Ovary (tissue), 9 donors: ENCODE measurements around the gene FAM110A. TPM values are rescaled to one million over a fixed set of nuclear protein-coding genes. Genes with fewer than 3 reads are reported as not detected.

Source experiments
- DNase-seq, 5 donors: peaks; one replicate each; pipeline ENCODE4 v3.0.0-alpha.2; 2019 to 2020
- H3K27ac ChIP-seq, 2 donors: fragments of 200-600 bp; one replicate each; pipeline versions ENCODE4 v1.5.1 to v1.8.0; 2019 to 2022
- H3K27me3 ChIP-seq: fragments of 200-600 bp; one replicate; pipeline ENCODE4 v1.8.0; 2022
- H3K36me3 ChIP-seq: fragments of 200-600 bp; sonication (generic); one replicate; pipeline ENCODE4 v1.5.1; 2019
- H3K4me1 ChIP-seq: one replicate; pipeline ENCODE4 v1.8.1; 2013; ENCODE audit warnings: mild to moderate bottlenecking, moderate library complexity; ENCODE audit not compliant: insufficient read depth
- H3K4me3 ChIP-seq: fragments of 200-600 bp; sonication (generic); one replicate; pipeline ENCODE4 v1.5.1; 2017
- H3K9me3 ChIP-seq, 2 donors: fragments of 200-600 bp in 1 of 2; sonication (generic) in 1 of 2; one replicate each; pipeline versions ENCODE4 v1.5.1 to v1.8.1; 2013 to 2019; ENCODE audit warnings: mild to moderate bottlenecking in 1 of 2, moderate library complexity in 1 of 2
- CTCF ChIP-seq, 3 donors: fragments of 450-650 bp in 2 of 3; fragments of 200-600 bp in 1 of 3; IDR thresholded peaks; one replicate each; pipeline versions ENCODE4 v1.5.1 to v1.8.0; 2016 to 2022; ENCODE audit warnings: antibody characterized with exemption in 3 of 3, mild to moderate bottlenecking in 1 of 3
- EP300 ChIP-seq: sonication (generic); formaldehyde crosslinking; IDR thresholded peaks from one replicate; pipeline ENCODE4 v1.6.1; 2017; ENCODE audit warnings: antibody characterized with exemption
- POLR2A ChIP-seq: fragments of 450-650 bp; IDR thresholded peaks from one replicate; pipeline ENCODE4 v1.6.1; 2017; ENCODE audit warnings: antibody characterized with exemption, mild to moderate bottlenecking, moderate library complexity
- WGBS, 3 donors: extraction: QIAGEN DNeasy Blood & Tissue Kit in 1 of 3; methylation state at CpG; one replicate each; pipeline versions ENCODE4 v1.1.5 to v1.1.7; 2013 to 2017; 5-methylcytosine and 5-hydroxymethylcytosine counted together
- intact Hi-C, 4 donors: fragments of 100-400 bp; cut with DNase I; formaldehyde crosslinking; loops; one replicate each; pipeline versions ENCODE4 v1.11.0 to v1.15.1; 2022 to 2023
- polyA plus RNA-seq, 2 donors: library from polyadenylated mRNA; stranded (reverse); fragments of 200-250 nt in 1 of 2; fragments of 350-450 nt in 1 of 2; fragmentation: Illumina TruSeq in 1 of 2; extraction: RNeasy Lipid Tissue Mini Kit (QIAGEN cat#74804) in 1 of 2; gene quantifications; one replicate each; pipeline ENCODE4 v1.2.3, GENCODE V29; 2013 to 2014
- total RNA-seq, 7 donors: library from RNA; depleted of rRNA in 2 of 7; stranded (reverse); fragments of >200 nt in 2 of 7; fragmentation: NEBNext Ultra II Directional in 3 of 7; extraction: Animal tissue kit (Norgen Biotek cat#: 25700) in 3 of 7; gene quantifications; one replicate each; pipeline versions ENCODE4 v1.1.0 to v1.2.4, GENCODE V29; 2016 to 2023
- donor health status: DM: no; HTN: no; CAD: no; lungs with moderate emphysema.
- donor health status: DM: no; HTN: no; CAD: no.
- donor health status: Bipolar disorder and iron deficiency.
- donor health status: DM: yes; HTN: yes; CAD: no.
- donor health status: DM: no; HTN: no; CAD: no.
- donor health status: DM: yes; HTN: yes; CAD: no.

Gene FAM110A
- total and polyA plus RNA-seq, 9 donors: 2.1 to 6.6 (median 2.9) TPM

- DNase-seq: no peak
- Histone ChIP-seq H3K27me3 (no peaks in the 10 kb centered on the region), H3K27ac (no peak overlapping the region), H3K36me3 (no peaks in the 10 kb centered on the region), H3K4me3 (peak overlapping the region; percentile 89), H3K4me1 (peaks cover 6% of the 10 kb centered on the region), H3K9me3 (no peaks in the 10 kb centered on the region)
- TF ChIP-seq EP300 (no peak), CTCF (IDR thresholded peaks at IDR 0.05) (no peak), POLR2A (no peak)
- intact Hi-C loops: no loop called here
- 1 to 2% (median 1%) methylated on average over 4 of the region's 4 CpGs for WGBS, 3 donors
Measured at GRCh38 chr20:833121-833449, 430 bp upstream of the FAM110A start.

GRCh38 chr20:834151-834746, 734 bp downstream of the FAM110A start:
- DNase-seq: no peak
- peak overlapping the region in 1 of 2 donors; percentile 60 for H3K27ac ChIP-seq
- H3K4me1 ChIP-seq: peaks cover 6% of the 10 kb centered on the region
- peak overlapping the region; percentile 89 for H3K4me3 ChIP-seq
- intact Hi-C loops: no loop called here
- H3K36me3 ChIP-seq: no peaks in the 10 kb centered on the region
- H3K9me3 ChIP-seq: no peaks in the 10 kb centered on the region
- TF ChIP-seq EP300 (no peak), POLR2A (no peak), CTCF (IDR thresholded peaks at IDR 0.05) (no peak)
- 7 to 11% (median 9%) methylated on average over 18 of the region's 18 CpGs for WGBS, 3 donors
- H3K27me3 ChIP-seq: no peaks in the 10 kb centered on the region

- no peaks in the 10 kb centered on the region for H3K9me3 ChIP-seq
- no peak overlapping the region for H3K27ac ChIP-seq
- WGBS, 3 donors: 46 to 60% (median 51%) methylated on average over 2 of the region's 2 CpGs
- H3K4me1 ChIP-seq: peaks cover 6% of the 10 kb centered on the region
- peak in 4 of 5 donors; percentile 57 to 81 (median 73) for DNase-seq
- H3K27me3 ChIP-seq: no peaks in the 10 kb centered on the region
- TF ChIP-seq POLR2A (no peak), CTCF (IDR thresholded peaks at IDR 0.05) (no peak), EP300 (no peak)
- intact Hi-C loops: no loop called here
- H3K4me3 ChIP-seq: no peak overlapping the region
- no peaks in the 10 kb centered on the region for H3K36me3 ChIP-seq
Measured at GRCh38 chr20:835608-836045, 2.1 kb downstream of the FAM110A start.

DNA sequence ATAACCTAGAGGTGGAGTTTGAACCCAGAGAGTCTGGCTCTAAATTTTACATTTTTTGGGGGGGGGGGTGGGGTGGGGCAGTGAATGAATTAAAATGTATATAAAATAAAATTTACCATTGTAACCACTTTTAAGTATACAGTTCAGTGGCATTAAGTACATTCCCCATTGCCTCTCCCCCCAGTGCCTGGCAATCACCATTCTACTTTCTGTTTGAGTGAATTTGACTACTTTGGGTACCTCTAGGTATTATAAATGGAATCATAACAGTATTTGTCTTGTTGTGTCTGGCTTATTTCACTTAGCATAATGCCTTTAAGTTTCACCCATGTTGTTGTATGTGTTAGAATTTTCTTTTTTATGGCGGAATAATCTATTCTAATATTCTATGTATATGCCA, 2.7 kb downstream of the FAM110A start:
- peaks cover 8% of the 10 kb centered on the region for H3K4me1 ChIP-seq
- H3K9me3 ChIP-seq: no peaks in the 10 kb centered on the region
- no peaks in the 10 kb centered on the region for H3K36me3 ChIP-seq
- no peak for DNase-seq
- H3K4me3 ChIP-seq: no peak overlapping the region
- intact Hi-C loops: no loop called here
- 94 to 97% (median 96%) methylated on average over 1 of the region's 1 CpG for WGBS, 3 donors
- TF ChIP-seq CTCF (IDR thresholded peaks at IDR 0.05) (no peak), POLR2A (no peak), EP300 (no peak)
- no peaks in the 10 kb centered on the region for H3K27me3 ChIP-seq
- H3K27ac ChIP-seq: no peak overlapping the region
